SK-N-SH (cell line): ENCODE results near the gene IGFL4. TPM values are rescaled to one million over a fixed set of nuclear protein-coding genes. Genes with fewer than 3 reads are reported as not detected.

ENCODE experiments used
- CTCF ChIA-PET: fragments of 300-600, 350-600 bp; formaldehyde crosslinking; extraction: SDS; loops from one replicate; lab custom pipeline; 2021; lab: Yijun Ruan, JAX
- POLR2A ChIA-PET: fragments of 350-600 bp; sonication (Branson Sonifier 250); formaldehyde crosslinking; extraction: SDS; loops from one replicate; lab custom pipeline; 2020; ENCODE audit warnings: antibody characterized with exemption, inconsistent platforms; lab: Yijun Ruan, JAX
- DNase-seq: peaks from one replicate; pipeline ENCODE4 v3.0.0; 2012
- H2AFZ ChIP-seq: fragments of 200-600 bp; sonication (generic); 2 replicates; pipeline ENCODE4 v1.8.1; 2016; ENCODE audit warnings: antibody characterized with exemption, mild to moderate bottlenecking, low read depth
- H3F3A ChIP-seq: fragments of 200-600 bp; sonication (generic); replicated peaks from 2 replicates; pipeline ENCODE3; 2016; ENCODE audit warnings: antibody characterized with exemption, mild to moderate bottlenecking; ENCODE audit not compliant: insufficient read depth
- H3K27ac ChIP-seq, 2 experiments: fragments of 200-500 bp in 1 of 2; fragments of 200-600 bp in 1 of 2; sonication (Bioruptor generic) in 1 of 2; sonication (generic), shearing (Covaris generic) in 1 of 2; 2 replicates each; pipeline versions ENCODE4 v1.5.1 to v1.6.1; 2014 to 2016; ENCODE audit warnings: low read depth in 2 of 2, inconsistent platforms in 1 of 2, low read length in 1 of 2, mild to moderate bottlenecking in 1 of 2, mixed read lengths in 1 of 2
- H3K27me3 ChIP-seq: fragments of 200-600 bp; sonication (generic), shearing (Covaris generic); 2 replicates; pipeline ENCODE4 v1.6.1; 2016; ENCODE audit warnings: mixed run types; ENCODE audit not compliant: insufficient read depth
- H3K36me3 ChIP-seq, 2 experiments: fragments of 200-500 bp in 1 of 2; fragments of 200-600 bp in 1 of 2; sonication (Bioruptor generic) in 1 of 2; sonication (generic) in 1 of 2; replicated peaks in 1 of 2; 2 replicates each; pipeline versions ENCODE3 to v1.5.1; 2014 to 2016; ENCODE audit warnings: low read length in 1 of 2, mild to moderate bottlenecking in 1 of 2; ENCODE audit not compliant: insufficient read depth in 2 of 2, control insufficient read depth in 1 of 2
- H3K4me1 ChIP-seq, 2 experiments: fragments of 200-500 bp in 1 of 2; fragments of 200-600 bp in 1 of 2; sonication (Bioruptor generic) in 1 of 2; sonication (generic), shearing (Covaris generic) in 1 of 2; 2 replicates each; pipeline versions ENCODE4 v1.5.1 to v1.6.1; 2014 to 2016; ENCODE audit warnings: low read depth in 1 of 2, low read length in 1 of 2, mixed run types in 1 of 2; ENCODE audit not compliant: insufficient read depth in 2 of 2, control insufficient read depth in 1 of 2
- H3K4me2 ChIP-seq: fragments of 200-600 bp; sonication (generic), shearing (Covaris generic); 2 replicates; pipeline ENCODE4 v1.6.1; 2017; ENCODE audit warnings: mixed run types
- H3K4me3 ChIP-seq, 2 experiments: fragments of 200-500 bp in 1 of 2; fragments of 200-600 bp in 1 of 2; sonication (Bioruptor generic) in 1 of 2; sonication (generic), shearing (Covaris generic) in 1 of 2; 2 replicates each; pipeline versions ENCODE4 v1.5.1 to v1.8.1; 2014 to 2016; ENCODE audit warnings: low read depth in 2 of 2, inconsistent platforms in 1 of 2, low read length in 1 of 2, mild to moderate bottlenecking in 1 of 2, mixed read lengths in 1 of 2, moderate library complexity in 1 of 2
- H3K79me2 ChIP-seq: fragments of 200-600 bp; sonication (generic); 2 replicates; pipeline ENCODE4 v1.8.1; 2017; ENCODE audit warnings: mild to moderate bottlenecking; ENCODE audit not compliant: insufficient read depth
- H3K9ac ChIP-seq: fragments of 200-600 bp; sonication (generic); 2 replicates; pipeline ENCODE4 v1.6.1; 2017; ENCODE audit warnings: mixed run types
- H3K9me2 ChIP-seq: fragments of 200-600 bp; sonication (generic); 2 replicates; pipeline ENCODE4 v1.6.1; 2017; ENCODE audit warnings: mixed run types
- H3K9me3 ChIP-seq: fragments of 200-600 bp; sonication (generic); 2 replicates; pipeline ENCODE4 v1.6.1; 2017; ENCODE audit warnings: mixed run types, mild to moderate bottlenecking, moderate library complexity
- H4K20me1 ChIP-seq: fragments of 200-600 bp; sonication (generic); 2 replicates; pipeline ENCODE4 v1.6.1; 2017; ENCODE audit warnings: mild to moderate bottlenecking, mixed run types; ENCODE audit not compliant: insufficient read depth
- CHD2 ChIP-seq: fragments of 150-350 bp; IDR thresholded peaks from 2 replicates; pipeline ENCODE4 v1.6.1; 2018; ENCODE audit warnings: low read length; ENCODE audit not compliant: partially characterized antibody
- EP300 ChIP-seq, 2 experiments: IDR thresholded peaks; 2 replicates each; pipeline versions ENCODE4 v1.4.0 to v1.6.1; 2012; ENCODE audit warnings: borderline replicate concordance in 1 of 2, low read depth in 1 of 2, low read length in 1 of 2
- EZH2phosphoT487 ChIP-seq: fragments of 200-600 bp; sonication (generic); IDR thresholded peaks from 2 replicates; pipeline ENCODE4 v1.6.1; 2017; ENCODE audit warnings: low read depth, mixed run types, mild to moderate bottlenecking, antibody characterized with exemption, moderate library complexity, borderline replicate concordance
- FOSL2 ChIP-seq: IDR thresholded peaks from 2 replicates; pipeline ENCODE4 v1.4.0; 2012; ENCODE audit warnings: low read depth, mild to moderate bottlenecking, moderate library complexity, borderline replicate concordance
- FOXM1 ChIP-seq: IDR thresholded peaks from 2 replicates; pipeline ENCODE4 v1.4.0; 2012; ENCODE audit warnings: low read depth, mild to moderate bottlenecking
- GABPA ChIP-seq: IDR thresholded peaks from 2 replicates; pipeline ENCODE4 v1.4.0; 2012; ENCODE audit warnings: low read depth, mild to moderate bottlenecking
- GATA2 ChIP-seq: sonication (generic); formaldehyde crosslinking; IDR thresholded peaks from 2 replicates; pipeline ENCODE4 v1.5.0; 2020; ENCODE audit warnings: mild to moderate bottlenecking, missing genetic modification reagents
- JUND ChIP-seq: IDR thresholded peaks from 2 replicates; pipeline ENCODE4 v1.4.0; 2012
- MAX ChIP-seq: IDR thresholded peaks from 2 replicates; pipeline ENCODE4 v1.4.0; 2012; ENCODE audit warnings: low read depth
- MEF2A ChIP-seq: IDR thresholded peaks from 2 replicates; pipeline ENCODE4 v1.4.0; 2012; ENCODE audit warnings: low read depth, borderline replicate concordance
- NRF1 ChIP-seq: IDR thresholded peaks from 2 replicates; pipeline ENCODE4 v1.6.1; 2012; ENCODE audit warnings: low read depth, mild to moderate bottlenecking, low read length
- POLR2AphosphoS5 ChIP-seq: IDR thresholded peaks from 2 replicates; pipeline ENCODE4 v1.6.1; 2012; ENCODE audit warnings: low read depth, low read length
- RCOR1 ChIP-seq: fragments of 150-350 bp; IDR thresholded peaks from 2 replicates; pipeline ENCODE4 v1.6.1; 2017; ENCODE audit warnings: antibody characterized with exemption, low read length
- TAF1 ChIP-seq: IDR thresholded peaks from 2 replicates; pipeline ENCODE4 v1.6.1; 2012; ENCODE audit warnings: low read depth, mild to moderate bottlenecking, low read length, moderate library complexity, borderline replicate concordance
- ZBTB33 ChIP-seq: IDR thresholded peaks from 2 replicates; pipeline ENCODE4 v1.4.0; 2012; ENCODE audit warnings: low read depth, borderline replicate concordance
- WGBS: methylation state at CpG from one replicate; pipeline ENCODE4 v1.1.6; 2017; ENCODE audit warnings: low lambda C conversion rate; 5-methylcytosine and 5-hydroxymethylcytosine counted together
- polyA plus RNA-seq, 3 experiments: library from polyadenylated mRNA; depleted of rRNA; stranded (reverse); fragments of >200 nt; gene quantifications; 2 replicates each; pipeline ENCODE4 v1.2.3, GENCODE V29; 2012
- TF ChIP-seq, protein P1 (sequence below): IDR thresholded peaks from 2 replicates; pipeline ENCODE4; 2012

Gene IGFL4
- polyA plus RNA-seq, 1 of the 3 experiments (the other 2 are of a cell fraction), result not detected

DNA sequence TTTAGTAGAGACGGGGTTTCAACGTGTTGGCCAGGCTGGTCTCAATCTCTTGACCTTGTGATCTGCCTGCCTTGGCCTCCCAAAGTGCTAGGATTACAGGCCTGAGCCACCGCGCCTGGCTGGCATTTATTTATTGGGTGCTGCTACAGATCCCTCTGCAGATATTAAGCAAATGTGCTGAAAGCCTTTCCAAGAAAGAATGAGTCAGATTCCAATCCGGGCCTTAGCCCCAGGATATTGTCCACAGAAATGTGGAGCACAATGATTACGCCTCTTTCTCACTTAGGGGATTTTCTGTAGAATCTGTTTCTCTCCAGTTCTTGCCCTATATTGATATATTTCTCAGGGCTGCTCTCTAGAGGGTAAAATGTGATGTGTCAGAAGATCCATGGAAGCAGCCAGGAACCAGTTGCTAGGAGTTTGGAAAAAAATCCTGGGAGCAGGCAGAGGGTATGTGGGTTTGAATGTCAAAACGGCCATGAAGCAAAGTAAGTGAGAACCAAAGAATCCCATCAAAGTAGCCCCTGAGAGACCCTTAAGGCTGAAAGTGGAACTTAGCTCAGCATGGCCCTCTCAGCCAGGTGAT lies 24.8 kb upstream of the IGFL4 start:
- H3K27ac ChIP-seq, result no peak overlapping the region
- 17% methylated on average over 7 of the region's 7 CpGs for WGBS
- no peaks in the 10 kb centered on the region for H3K79me2 ChIP-seq
- no peaks in the 10 kb centered on the region for H4K20me1 ChIP-seq
- POLR2A ChIA-PET, result no interaction called here
- H3K4me2 ChIP-seq, result no peak overlapping the region
- no peak overlapping the region for H3K4me3 ChIP-seq
- no peak overlapping the region for H3K9ac ChIP-seq
- no peak for DNase-seq
- peaks cover 5% of the 10 kb centered on the region; the same call in 1 of the 2 replicates for H3K9me3 ChIP-seq
- CTCF ChIA-PET, result interaction anchor here (0.9 to 3.9 kb wide), 3 partner anchors 11 to 36 kb away, joined by 3 to 19 read pairs (median 11); no protein-coding TSS in a partner anchor
- peaks cover 16% of the 10 kb centered on the region; the same call in 1 of the 2 replicates for H3K27me3 ChIP-seq
- TF ChIP-seq, protein P1, sequence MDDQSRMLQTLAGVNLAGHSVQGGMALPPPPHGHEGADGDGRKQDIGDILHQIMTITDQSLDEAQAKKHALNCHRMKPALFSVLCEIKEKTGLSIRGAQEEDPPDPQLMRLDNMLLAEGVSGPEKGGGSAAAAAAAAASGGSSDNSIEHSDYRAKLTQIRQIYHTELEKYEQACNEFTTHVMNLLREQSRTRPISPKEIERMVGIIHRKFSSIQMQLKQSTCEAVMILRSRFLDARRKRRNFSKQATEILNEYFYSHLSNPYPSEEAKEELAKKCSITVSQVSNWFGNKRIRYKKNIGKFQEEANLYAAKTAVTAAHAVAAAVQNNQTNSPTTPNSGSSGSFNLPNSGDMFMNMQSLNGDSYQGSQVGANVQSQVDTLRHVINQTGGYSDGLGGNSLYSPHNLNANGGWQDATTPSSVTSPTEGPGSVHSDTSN, result peak; percentile 37; the same call in 1 of the 2 replicates
- no peak for TF ChIP-seq FOSL2
- H3K9me2 ChIP-seq, result no peaks in the 10 kb centered on the region
- H3K36me3 ChIP-seq, result no peaks in the 10 kb centered on the region
- H2AFZ ChIP-seq, result no peak overlapping the region
- H3F3A ChIP-seq, result peaks cover 28% of the 10 kb centered on the region
- peaks cover 0 to 20% of the 10 kb centered on the region in 2 experiments; a peak in 2 of 4 replicates for H3K4me1 ChIP-seq

- H3K4me1 ChIP-seq, result peaks cover 0 to 4% of the 10 kb centered on the region in 2 experiments; a peak in 1 of 4 replicates
- H3K36me3 ChIP-seq, result no peaks in the 10 kb centered on the region
- 13% methylated on average over 3 of the region's 3 CpGs for WGBS
- no peak overlapping the region for H3K9ac ChIP-seq
- DNase-seq, result no peak
- H3K9me2 ChIP-seq, result no peaks in the 10 kb centered on the region
- H3K27me3 ChIP-seq, result peaks cover 26% of the 10 kb centered on the region; the same call in 1 of the 2 replicates
- peaks cover 7% of the 10 kb centered on the region for H3F3A ChIP-seq
- no peak overlapping the region for H3K4me2 ChIP-seq
- CTCF ChIA-PET, result interaction anchor here (1.1 to 2.6 kb wide), 4 partner anchors 14 to 60 kb away, joined by 3 to 10 read pairs (median 6); no protein-coding TSS in a partner anchor
- H3K79me2 ChIP-seq, result no peaks in the 10 kb centered on the region
- no peak overlapping the region for H3K4me3 ChIP-seq
- H2AFZ ChIP-seq, result no peak overlapping the region
- H3K9me3 ChIP-seq, result peaks cover 16% of the 10 kb centered on the region; the same call in 1 of the 2 replicates
- no peak overlapping the region for H3K27ac ChIP-seq
- POLR2A ChIA-PET, result no interaction called here
- TF ChIP-seq POLR2AphosphoS5 (no peak), CHD2 (no peak), NRF1 (no peak), MAX (no peak), FOXM1 (no peak), EP300 (IDR thresholded peaks at IDR 0.05; ENCODE audit: borderline replicate concordance in 1 of 2, low read depth in 1 of 2, low read length in 1 of 2) (no peak), EZH2phosphoT487 (no peak), GATA2 (CRISPR knock-in tag) (no peak), MEF2A (no peak), TAF1 (no peak), ZBTB33 (no peak), GABPA (no peak), RCOR1 (no peak), FOSL2 (no peak), JUND (no peak)
- TF ChIP-seq, protein P1, result no peak
- no peaks in the 10 kb centered on the region for H4K20me1 ChIP-seq
Measured at GRCh38 chr19:46063201-46063600, 22.4 kb upstream of the IGFL4 start.
